ENCODE results near the gene ZBTB45.

DNA sequence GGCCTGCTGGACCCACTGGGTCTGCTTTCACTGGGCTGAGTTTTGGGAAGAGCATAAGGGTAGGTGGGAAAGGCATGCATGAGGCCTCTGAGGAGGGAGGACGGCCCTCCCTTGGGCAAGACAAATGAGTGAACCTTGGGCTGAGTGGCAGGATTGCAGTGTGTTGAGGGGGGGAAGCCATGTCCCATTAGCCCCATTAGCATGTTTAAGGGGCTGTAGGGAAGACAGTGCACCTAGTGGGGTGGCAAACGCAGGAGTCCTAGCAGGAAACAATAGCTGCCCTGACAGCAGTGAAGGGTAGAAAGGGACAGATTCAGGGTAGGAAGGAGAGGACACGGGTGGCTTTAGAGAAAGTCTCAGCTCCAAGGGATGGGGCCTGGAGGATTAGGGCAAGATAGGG, 3.1 kb upstream of the ZBTB45 start:
- TF ChIP-seq, protein P1, sequence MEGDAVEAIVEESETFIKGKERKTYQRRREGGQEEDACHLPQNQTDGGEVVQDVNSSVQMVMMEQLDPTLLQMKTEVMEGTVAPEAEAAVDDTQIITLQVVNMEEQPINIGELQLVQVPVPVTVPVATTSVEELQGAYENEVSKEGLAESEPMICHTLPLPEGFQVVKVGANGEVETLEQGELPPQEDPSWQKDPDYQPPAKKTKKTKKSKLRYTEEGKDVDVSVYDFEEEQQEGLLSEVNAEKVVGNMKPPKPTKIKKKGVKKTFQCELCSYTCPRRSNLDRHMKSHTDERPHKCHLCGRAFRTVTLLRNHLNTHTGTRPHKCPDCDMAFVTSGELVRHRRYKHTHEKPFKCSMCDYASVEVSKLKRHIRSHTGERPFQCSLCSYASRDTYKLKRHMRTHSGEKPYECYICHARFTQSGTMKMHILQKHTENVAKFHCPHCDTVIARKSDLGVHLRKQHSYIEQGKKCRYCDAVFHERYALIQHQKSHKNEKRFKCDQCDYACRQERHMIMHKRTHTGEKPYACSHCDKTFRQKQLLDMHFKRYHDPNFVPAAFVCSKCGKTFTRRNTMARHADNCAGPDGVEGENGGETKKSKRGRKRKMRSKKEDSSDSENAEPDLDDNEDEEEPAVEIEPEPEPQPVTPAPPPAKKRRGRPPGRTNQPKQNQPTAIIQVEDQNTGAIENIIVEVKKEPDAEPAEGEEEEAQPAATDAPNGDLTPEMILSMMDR (IDR thresholded peaks at IDR 0.05) = no peak
- no peak for TF ChIP-seq POLR2A (IDR thresholded peaks at IDR 0.05)

Data from lower leg skin (tissue), 3 donors.